GM21786 (cell line): Measurements from ENCODE around the gene NEXN.
"Not testable (repeated sequence)": the region's sequence is repeated elsewhere in the genome, so short reads cannot be mapped to it uniquely, and the experiment has no call there.

Source experiments
- ATAC-seq: cut with Tn5 transposase; IDR thresholded peaks from one replicate; pipeline ENCODE4 v1.9.1; 2021; ENCODE audit not compliant: unreplicated experiment

NEXN gene

GRCh38 chr1:77958391-77958790, 70.0 kb downstream of the NEXN start:
- no peak for ATAC-seq

GRCh38 chr1:77958850-77959249, 70.4 kb downstream of the NEXN start:
- no peak for ATAC-seq

GRCh38 chr1:77961392-77961791, 73.0 kb downstream of the NEXN start:
- ATAC-seq, result no peak

GRCh38 chr1:77966291-77966690, 77.9 kb downstream of the NEXN start:
- no peak for ATAC-seq

GRCh38 chr1:77970192-77970591, 81.8 kb downstream of the NEXN start:
- no peak for ATAC-seq

GRCh38 chr1:77972080-77972479, 83.7 kb downstream of the NEXN start:
- ATAC-seq, result no peak

- ATAC-seq, result no peak
These were observed 87.0 kb downstream of the NEXN start for GRCh38 chr1:77975386-77975785.

GRCh38 chr1:77975907-77976306, 87.5 kb downstream of the NEXN start:
- no peak for ATAC-seq

GRCh38 chr1:77976433-77977076, 88.1 kb downstream of the NEXN start:
- ATAC-seq, result no peak

GRCh38 chr1:77977989-77978292, 89.5 kb downstream of the NEXN start:
- no peak for ATAC-seq

GRCh38 chr1:77978293-77978968, 90.0 kb downstream of the NEXN start:
- peak; percentile 64 for ATAC-seq

GRCh38 chr1:77978969-77979876, 90.8 kb downstream of the NEXN start, which contains the start of gene FUBP1:
Gene FUBP1, minus strand, starts transcription at chr1:77979072. Its CDS starts 68 bp downstream, at chr1:77979004.
- peak; percentile 68 for ATAC-seq

GRCh38 chr1:77983352-77983996, 95.0 kb downstream of the NEXN start:
- not testable (repeated sequence) for ATAC-seq

GRCh38 chr1:77983997-77984355, 95.6 kb downstream of the NEXN start:
- ATAC-seq, result no peak

GRCh38 chr1:77984629-77985028, 96.2 kb downstream of the NEXN start:
- ATAC-seq, result no peak

- ATAC-seq, result no peak
These were observed 98.4 kb downstream of the NEXN start for GRCh38 chr1:77986810-77987209.

GRCh38 chr1:77987919-77988318, 99.5 kb downstream of the NEXN start:
- ATAC-seq, result no peak

GRCh38 chr1:77989744-77990143, 101.3 kb downstream of the NEXN start:
- no peak for ATAC-seq

- no peak for ATAC-seq
These were observed 102.3 kb downstream of the NEXN start for GRCh38 chr1:77990629-77991204.

- no peak for ATAC-seq
These were observed 103.2 kb downstream of the NEXN start for GRCh38 chr1:77991638-77992037.
